OCI-LY7 (cell line): ENCODE data around the gene TRAF3.

Experiments
- EZH2phosphoT487 ChIP-seq: fragments of 200-600 bp; sonication (generic); IDR thresholded peaks from 2 replicates; pipeline ENCODE4 v1.6.1; 2018; ENCODE audit warnings: low read depth, borderline replicate concordance, mild to moderate bottlenecking, mixed run types, antibody characterized with exemption, low read length, moderate library complexity, mixed read lengths
- TF ChIP-seq, protein P1 (sequence below): fragments of 200-600 bp; sonication (generic); conservative IDR thresholded peaks from 2 replicates; pipeline ENCODE4 v1.5.1; 2014; ENCODE audit warnings: mild to moderate bottlenecking, antibody characterized with exemption, low read length, moderate library complexity, mixed read lengths

DNA sequence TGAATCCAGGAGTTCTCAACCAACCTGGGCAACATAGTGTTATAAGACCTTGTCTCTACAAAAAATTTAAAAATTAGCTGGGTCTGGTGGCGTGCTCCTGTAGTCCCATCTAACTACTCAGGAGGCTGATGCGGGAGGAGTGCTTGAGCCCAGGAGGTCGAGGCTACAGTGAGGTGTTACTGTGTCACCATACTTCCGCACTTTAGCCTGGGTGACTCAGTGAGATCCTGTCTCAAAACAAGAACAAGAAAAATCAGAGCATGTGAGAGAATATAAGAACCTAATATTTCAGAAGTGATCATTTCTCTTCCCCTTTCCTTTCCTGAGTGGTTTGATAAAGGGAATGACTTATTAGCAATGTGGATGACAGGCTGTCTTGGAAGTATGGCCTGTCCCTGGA lies 9.5 kb downstream of the TRAF3 start:
- no peak for TF ChIP-seq EZH2phosphoT487
- TF ChIP-seq, protein P1, sequence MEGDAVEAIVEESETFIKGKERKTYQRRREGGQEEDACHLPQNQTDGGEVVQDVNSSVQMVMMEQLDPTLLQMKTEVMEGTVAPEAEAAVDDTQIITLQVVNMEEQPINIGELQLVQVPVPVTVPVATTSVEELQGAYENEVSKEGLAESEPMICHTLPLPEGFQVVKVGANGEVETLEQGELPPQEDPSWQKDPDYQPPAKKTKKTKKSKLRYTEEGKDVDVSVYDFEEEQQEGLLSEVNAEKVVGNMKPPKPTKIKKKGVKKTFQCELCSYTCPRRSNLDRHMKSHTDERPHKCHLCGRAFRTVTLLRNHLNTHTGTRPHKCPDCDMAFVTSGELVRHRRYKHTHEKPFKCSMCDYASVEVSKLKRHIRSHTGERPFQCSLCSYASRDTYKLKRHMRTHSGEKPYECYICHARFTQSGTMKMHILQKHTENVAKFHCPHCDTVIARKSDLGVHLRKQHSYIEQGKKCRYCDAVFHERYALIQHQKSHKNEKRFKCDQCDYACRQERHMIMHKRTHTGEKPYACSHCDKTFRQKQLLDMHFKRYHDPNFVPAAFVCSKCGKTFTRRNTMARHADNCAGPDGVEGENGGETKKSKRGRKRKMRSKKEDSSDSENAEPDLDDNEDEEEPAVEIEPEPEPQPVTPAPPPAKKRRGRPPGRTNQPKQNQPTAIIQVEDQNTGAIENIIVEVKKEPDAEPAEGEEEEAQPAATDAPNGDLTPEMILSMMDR: no peak
